ENCODE measurements around the gene AUH. TPM values are rescaled to one million over a fixed set of nuclear protein-coding genes. Genes with fewer than 3 reads are reported as not detected.

Gene AUH
- total and polyA plus RNA-seq, 9 of the 15 experiments (the other 6 are each of a cell fraction or from before 2014, with no cell fraction given), result 3.4 to 29.0 (median 10.1) TPM

- TF ChIP-seq, protein P1, sequence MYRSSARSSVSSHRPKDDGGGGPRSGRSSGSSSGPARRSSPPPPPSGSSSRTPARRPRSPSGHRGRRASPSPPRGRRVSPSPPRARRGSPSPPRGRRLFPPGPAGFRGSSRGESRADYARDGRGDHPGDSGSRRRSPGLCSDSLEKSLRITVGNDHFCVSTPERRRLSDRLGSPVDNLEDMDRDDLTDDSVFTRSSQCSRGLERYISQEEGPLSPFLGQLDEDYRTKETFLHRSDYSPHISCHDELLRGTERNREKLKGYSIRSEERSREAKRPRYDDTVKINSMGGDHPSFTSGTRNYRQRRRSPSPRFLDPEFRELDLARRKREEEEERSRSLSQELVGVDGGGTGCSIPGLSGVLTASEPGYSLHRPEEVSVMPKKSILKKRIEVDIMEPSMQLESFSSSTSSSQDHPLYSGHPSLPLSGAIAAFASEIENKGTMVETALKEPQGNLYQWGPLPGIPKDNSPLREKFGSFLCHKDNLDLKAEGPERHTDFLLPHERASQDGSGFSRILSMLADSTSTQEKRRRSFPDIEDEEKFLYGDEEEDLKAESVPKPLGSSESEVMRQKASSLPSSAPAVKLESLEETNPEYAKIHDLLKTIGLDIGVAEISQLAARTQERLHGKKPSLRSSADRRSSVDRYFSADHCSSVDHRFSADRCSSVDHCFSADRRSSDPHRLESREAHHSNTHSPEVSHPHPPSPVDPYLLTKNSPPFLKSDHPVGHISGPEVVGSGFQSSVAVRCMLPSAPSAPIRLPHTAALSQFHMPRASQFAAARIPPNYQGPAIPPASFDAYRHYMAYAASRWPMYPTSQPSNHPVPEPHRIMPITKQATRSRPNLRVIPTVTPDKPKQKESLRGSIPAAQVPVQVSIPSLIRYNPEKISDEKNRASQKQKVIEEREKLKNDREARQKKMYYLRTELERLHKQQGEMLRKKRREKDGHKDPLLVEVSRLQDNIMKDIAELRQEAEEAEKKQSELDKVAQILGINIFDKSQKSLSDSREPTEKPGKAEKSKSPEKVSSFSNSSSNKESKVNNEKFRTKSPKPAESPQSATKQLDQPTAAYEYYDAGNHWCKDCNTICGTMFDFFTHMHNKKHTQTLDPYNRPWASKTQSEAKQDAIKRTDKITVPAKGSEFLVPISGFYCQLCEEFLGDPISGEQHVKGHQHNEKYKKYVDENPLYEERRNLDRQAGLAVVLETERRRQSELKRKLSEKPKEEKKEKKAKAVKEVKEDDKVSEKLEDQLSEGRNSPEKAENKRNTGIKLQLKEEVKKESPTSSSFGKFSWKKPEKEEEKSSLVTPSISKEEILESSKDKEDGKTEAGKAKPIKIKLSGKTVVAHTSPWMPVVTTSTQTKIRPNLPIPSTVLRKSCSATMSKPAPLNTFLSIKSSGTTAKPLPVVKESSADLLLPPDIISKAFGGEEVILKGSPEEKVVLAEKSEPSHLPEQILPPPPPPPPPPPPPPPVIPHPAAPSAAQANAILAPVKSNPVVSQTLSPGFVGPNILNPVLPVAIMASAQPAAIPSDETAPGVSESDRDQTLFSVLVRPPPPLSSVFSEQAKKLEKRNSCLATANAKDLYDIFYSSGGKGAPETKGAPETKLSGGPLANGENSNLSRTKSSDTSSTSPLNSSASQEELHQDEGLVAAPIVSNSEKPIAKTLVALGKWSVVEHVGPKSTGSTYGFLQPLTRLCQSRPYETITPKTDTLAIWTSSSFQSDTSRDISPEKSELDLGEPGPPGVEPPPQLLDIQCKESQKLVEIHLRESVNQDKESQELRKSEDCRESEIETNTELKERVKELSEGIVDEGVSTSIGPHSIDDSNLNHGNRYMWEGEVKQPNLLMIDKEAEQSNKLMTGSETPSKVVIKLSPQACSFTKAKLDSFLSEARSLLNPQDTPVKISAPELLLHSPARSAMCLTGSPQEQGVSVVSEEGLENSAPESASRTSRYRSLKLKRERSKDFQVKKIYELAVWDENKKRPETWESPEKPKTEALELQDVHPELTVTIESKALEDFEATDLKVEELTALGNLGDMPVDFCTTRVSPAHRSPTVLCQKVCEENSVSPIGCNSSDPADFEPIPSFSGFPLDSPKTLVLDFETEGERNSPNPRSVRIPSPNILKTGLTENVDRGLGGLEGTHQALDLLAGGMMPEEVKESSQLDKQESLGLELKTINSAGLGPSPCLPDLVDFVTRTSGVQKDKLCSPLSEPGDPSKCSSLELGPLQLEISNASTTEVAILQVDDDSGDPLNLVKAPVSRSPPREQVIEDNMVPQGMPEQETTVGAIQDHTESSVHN (IDR thresholded peaks at IDR 0.05; ENCODE audit: borderline replicate concordance in 1 of 2, low read depth in 1 of 2), result peak in 1 of 2 experiments; percentile 76; a peak in 2 of 4 replicates
- TF ChIP-seq TAL1 (IDR thresholded peaks at IDR 0.05) (peak; percentile 84), SMC3 (conservative IDR thresholded peaks at IDR 0.05; ENCODE audit: insufficient read depth, low read depth, low read length) (0 out of 2 replicates have a peak, but pooled peaks have one; percentile 14), IRF9 (tag; IDR thresholded peaks at IDR 0.05) (no peak), TRIM28 (IDR thresholded peaks at IDR 0.05) (0 out of 2 replicates have a peak, but pooled peaks have one; percentile 40), CXXC5 (CRISPR knock-in tag; IDR thresholded peaks at IDR 0.05) (peak; percentile 96), HDAC2 (IDR thresholded peaks at IDR 0.05) (peak; percentile 85), CTCFL (IDR thresholded peaks at IDR 0.05; ENCODE audit: borderline replicate concordance, insufficient read depth, low read depth, low read length, poor library complexity, severe bottlenecking) (no peak), PML (IDR thresholded peaks at IDR 0.05; ENCODE audit: low read length) (peak; percentile 47; the same call in 1 of the 2 replicates), SAFB2 (IDR thresholded peaks at IDR 0.05; ENCODE audit: borderline replicate concordance, low read depth, low read length, severe bottlenecking) (no peak), MTA2 (IDR thresholded peaks at IDR 0.05; ENCODE audit: low read depth) (peak; percentile 79), SFPQ (IDR thresholded peaks at IDR 0.05; ENCODE audit: low read depth, low read length) (no peak), NFIX (CRISPR knock-in tag; IDR thresholded peaks at IDR 0.05; ENCODE audit: low read depth) (no peak)
Observed at GRCh38 chr9:91164724-91165520, 196.8 kb downstream of the AUH start (continued).

All from K562 (cell line).